KMS-11 (cell line): ENCODE data around the gene IFNW1.

Experiments
- H2AFZ ChIP-seq: fragments of 200-600 bp; sonication (generic); 2 replicates; pipeline ENCODE4 v1.6.1; 2016; ENCODE audit warnings: antibody characterized with exemption, mixed run types, low read depth
- H3K27ac ChIP-seq: fragments of 200-600 bp; sonication (generic); 2 replicates; pipeline ENCODE4 v1.6.1; 2016; ENCODE audit warnings: mild to moderate bottlenecking, mixed run types
- H3K27me3 ChIP-seq: fragments of 200-600 bp; sonication (generic); 2 replicates; pipeline ENCODE4 v1.6.1; 2017; ENCODE audit warnings: mild to moderate bottlenecking, low read depth, mixed run types, moderate library complexity; ENCODE audit not compliant: insufficient read depth
- H3K36me3 ChIP-seq: fragments of 200-600 bp; sonication (generic); 2 replicates; pipeline ENCODE4 v1.6.1; 2017; ENCODE audit warnings: mild to moderate bottlenecking, mixed run types; ENCODE audit not compliant: insufficient read depth
- H3K4me1 ChIP-seq: fragments of 200-600 bp; sonication (generic); 2 replicates; pipeline ENCODE4 v1.6.1; 2016; ENCODE audit warnings: mild to moderate bottlenecking, low read depth, mixed run types; ENCODE audit not compliant: poor library complexity, severe bottlenecking
- H3K4me2 ChIP-seq: fragments of 200-600 bp; sonication (generic); 2 replicates; pipeline ENCODE4 v1.7.0; 2016; ENCODE audit warnings: mild to moderate bottlenecking, mixed run types
- H3K4me3 ChIP-seq: fragments of 200-600 bp; sonication (generic); IDR thresholded peaks from 2 replicates; pipeline ENCODE4 v1.6.1; 2017; ENCODE audit warnings: low read depth, low read length, mixed read lengths; ENCODE audit not compliant: insufficient read depth
- H3K79me2 ChIP-seq: fragments of 200-600 bp; sonication (generic); 2 replicates; pipeline ENCODE4 v1.6.1; 2016; ENCODE audit warnings: low read depth, mixed run types; ENCODE audit not compliant: insufficient read depth
- H3K9ac ChIP-seq: fragments of 200-600 bp; sonication (generic); 2 replicates; pipeline ENCODE4 v1.6.1; 2016; ENCODE audit warnings: mild to moderate bottlenecking, mixed run types
- H4K20me1 ChIP-seq: fragments of 200-600 bp; sonication (generic); 2 replicates; pipeline ENCODE4 v1.6.1; 2016; ENCODE audit warnings: mild to moderate bottlenecking, mixed run types; ENCODE audit not compliant: insufficient read depth
- CTCF ChIP-seq: fragments of 200-600 bp; sonication (generic); conservative IDR thresholded peaks from 2 replicates; pipeline ENCODE4 v1.6.1; 2017; ENCODE audit warnings: low read depth, mild to moderate bottlenecking, antibody characterized with exemption, low read length, moderate library complexity, mixed read lengths

IFNW1 gene

GRCh38 chr9:21114311-21114710 lies 27.3 kb downstream of the IFNW1 start:
- no peaks in the 10 kb centered on the region for H4K20me1 ChIP-seq
- no peaks in the 10 kb centered on the region for H3K79me2 ChIP-seq
- no peaks in the 10 kb centered on the region for H3K4me1 ChIP-seq
- H3K27ac ChIP-seq: no peak overlapping the region
- no peak for TF ChIP-seq CTCF
- H3K36me3 ChIP-seq: no peaks in the 10 kb centered on the region
- H2AFZ ChIP-seq: no peak overlapping the region
- no peaks in the 10 kb centered on the region for H3K27me3 ChIP-seq
- H3K9ac ChIP-seq: no peak overlapping the region
- H3K4me2 ChIP-seq: no peak overlapping the region
- no peak overlapping the region for H3K4me3 ChIP-seq

- peak; percentile 88 for TF ChIP-seq CTCF
- Histone ChIP-seq H3K4me2 (no peak overlapping the region), H4K20me1 (no peaks in the 10 kb centered on the region), H3K9ac (no peak overlapping the region), H3K4me3 (no peak overlapping the region), H3K79me2 (no peaks in the 10 kb centered on the region), H2AFZ (no peak overlapping the region), H3K27ac (no peak overlapping the region), H3K27me3 (no peaks in the 10 kb centered on the region), H3K36me3 (no peaks in the 10 kb centered on the region), H3K4me1 (no peaks in the 10 kb centered on the region)
Observed at GRCh38 chr9:21110708-21111576, 30.7 kb downstream of the IFNW1 start.

- no peak overlapping the region for H2AFZ ChIP-seq
Observed at GRCh38 chr9:21104787-21105186, 36.8 kb downstream of the IFNW1 start.

DNA sequence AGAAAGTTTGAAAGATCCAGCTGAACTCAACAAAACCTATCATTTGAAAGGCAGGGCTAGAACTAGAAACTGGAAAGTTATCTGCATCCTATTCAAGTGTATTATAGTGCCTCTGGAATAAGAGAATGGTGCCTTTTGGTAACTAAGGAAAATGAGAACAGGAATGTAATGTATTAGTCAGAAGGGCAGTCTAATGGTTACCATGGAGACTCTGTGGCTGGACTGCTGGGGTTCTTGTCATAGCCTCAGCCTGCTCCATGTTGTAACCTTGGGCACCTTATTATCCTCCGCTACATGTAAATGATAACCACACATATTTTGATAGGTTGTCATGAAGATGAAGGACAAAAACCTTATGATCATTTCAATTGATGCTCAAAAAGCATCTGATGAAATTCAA lies 39.3 kb downstream of the IFNW1 start:
- Histone ChIP-seq H2AFZ (no peak overlapping the region), H3K4me2 (no peak overlapping the region), H3K4me3 (no peak overlapping the region), H3K36me3 (no peaks in the 10 kb centered on the region), H4K20me1 (no peaks in the 10 kb centered on the region), H3K9ac (no peak overlapping the region), H3K27ac (no peak overlapping the region), H3K79me2 (no peaks in the 10 kb centered on the region), H3K27me3 (no peaks in the 10 kb centered on the region), H3K4me1 (peaks cover 7% of the 10 kb centered on the region)
- TF ChIP-seq CTCF: no peak

More at GRCh38 chr9:21104787-21105186, 36.8 kb downstream of the IFNW1 start:
- H3K4me1 ChIP-seq: no peaks in the 10 kb centered on the region
- no peak overlapping the region for H3K4me2 ChIP-seq
- no peak overlapping the region for H3K9ac ChIP-seq
- H4K20me1 ChIP-seq: no peaks in the 10 kb centered on the region
- no peak for TF ChIP-seq CTCF
- no peaks in the 10 kb centered on the region for H3K36me3 ChIP-seq
- H3K4me3 ChIP-seq: no peak overlapping the region
- H3K27ac ChIP-seq: no peak overlapping the region
- no peaks in the 10 kb centered on the region for H3K27me3 ChIP-seq
- no peaks in the 10 kb centered on the region for H3K79me2 ChIP-seq
